Measurements from ENCODE around the gene PRKCB. TPM values are rescaled to one million over a fixed set of nuclear protein-coding genes. Genes with fewer than 3 reads are reported as not detected.

The PRKCB gene
- total RNA-seq, 6 experiments from 2014 or later, result not detected

DNA sequence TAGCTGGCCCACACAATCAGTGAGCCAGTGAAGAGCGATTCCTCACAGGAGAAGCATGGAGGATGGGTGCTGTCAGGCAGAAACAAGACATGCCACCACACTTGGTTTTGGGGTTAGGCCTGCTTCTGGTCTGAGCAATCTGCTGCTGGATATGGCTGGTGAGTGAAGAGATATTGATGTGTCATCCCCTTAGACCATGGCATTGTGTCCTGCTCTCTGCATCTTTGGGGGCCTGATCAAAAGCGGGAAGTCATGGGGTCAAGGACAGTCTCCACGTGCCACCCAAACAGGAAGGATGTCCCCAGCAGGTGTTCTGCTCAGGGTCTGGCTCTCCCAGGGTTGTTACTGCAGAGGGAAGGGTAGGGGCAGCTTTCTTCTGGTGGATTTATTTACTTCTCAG, 140.7 kb downstream of the PRKCB start:
- Mint-ChIP-seq H3K4me1 (ENCODE audit: low read depth) (no peaks in the 10 kb centered on the region), H3K27ac (no peak overlapping the region), H3K36me3 (ENCODE audit: low read depth) (peaks cover 6% of the 10 kb centered on the region), H3K9me3 (peaks cover 32% of the 10 kb centered on the region), H3K4me3 (no peak overlapping the region), H3K27me3 (ENCODE audit: insufficient read depth) (peaks cover 1% of the 10 kb centered on the region)
- DNase-seq, result no peak
- TF ChIP-seq, protein P1, sequence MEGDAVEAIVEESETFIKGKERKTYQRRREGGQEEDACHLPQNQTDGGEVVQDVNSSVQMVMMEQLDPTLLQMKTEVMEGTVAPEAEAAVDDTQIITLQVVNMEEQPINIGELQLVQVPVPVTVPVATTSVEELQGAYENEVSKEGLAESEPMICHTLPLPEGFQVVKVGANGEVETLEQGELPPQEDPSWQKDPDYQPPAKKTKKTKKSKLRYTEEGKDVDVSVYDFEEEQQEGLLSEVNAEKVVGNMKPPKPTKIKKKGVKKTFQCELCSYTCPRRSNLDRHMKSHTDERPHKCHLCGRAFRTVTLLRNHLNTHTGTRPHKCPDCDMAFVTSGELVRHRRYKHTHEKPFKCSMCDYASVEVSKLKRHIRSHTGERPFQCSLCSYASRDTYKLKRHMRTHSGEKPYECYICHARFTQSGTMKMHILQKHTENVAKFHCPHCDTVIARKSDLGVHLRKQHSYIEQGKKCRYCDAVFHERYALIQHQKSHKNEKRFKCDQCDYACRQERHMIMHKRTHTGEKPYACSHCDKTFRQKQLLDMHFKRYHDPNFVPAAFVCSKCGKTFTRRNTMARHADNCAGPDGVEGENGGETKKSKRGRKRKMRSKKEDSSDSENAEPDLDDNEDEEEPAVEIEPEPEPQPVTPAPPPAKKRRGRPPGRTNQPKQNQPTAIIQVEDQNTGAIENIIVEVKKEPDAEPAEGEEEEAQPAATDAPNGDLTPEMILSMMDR (IDR thresholded peaks at IDR 0.05), result no peak

DNA sequence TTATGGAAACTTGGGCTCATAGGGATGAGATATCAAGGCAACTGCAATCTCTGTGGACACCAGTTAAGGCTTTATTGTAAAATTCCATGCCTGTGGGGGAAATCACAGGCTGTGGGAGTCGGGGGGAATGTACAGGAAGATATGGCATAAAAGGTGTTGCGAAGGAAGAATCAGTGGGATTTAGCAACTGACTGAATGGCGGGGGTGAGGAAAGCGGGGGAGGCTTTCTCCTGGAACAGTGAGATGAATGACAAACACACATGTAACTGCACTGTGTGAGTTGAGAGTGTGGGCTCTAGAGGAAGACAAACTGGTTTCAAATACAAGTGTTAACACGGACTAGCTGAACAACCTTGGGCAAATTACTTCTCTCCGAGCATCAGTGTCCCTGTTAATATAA, 143.7 kb downstream of the PRKCB start:
- H3K4me3 Mint-ChIP-seq, result no peak overlapping the region
- no peak overlapping the region for H3K27ac Mint-ChIP-seq
- no peaks in the 10 kb centered on the region; the same call in 1 of the 2 replicates for H3K27me3 Mint-ChIP-seq (ENCODE audit: insufficient read depth)
- TF ChIP-seq, protein P1 (IDR thresholded peaks at IDR 0.05), result no peak
- peaks cover 35% of the 10 kb centered on the region for H3K9me3 Mint-ChIP-seq
- H3K4me1 Mint-ChIP-seq (ENCODE audit: low read depth), result no peaks in the 10 kb centered on the region
- no peak for DNase-seq
- no peaks in the 10 kb centered on the region for H3K36me3 Mint-ChIP-seq (ENCODE audit: low read depth)

DNA sequence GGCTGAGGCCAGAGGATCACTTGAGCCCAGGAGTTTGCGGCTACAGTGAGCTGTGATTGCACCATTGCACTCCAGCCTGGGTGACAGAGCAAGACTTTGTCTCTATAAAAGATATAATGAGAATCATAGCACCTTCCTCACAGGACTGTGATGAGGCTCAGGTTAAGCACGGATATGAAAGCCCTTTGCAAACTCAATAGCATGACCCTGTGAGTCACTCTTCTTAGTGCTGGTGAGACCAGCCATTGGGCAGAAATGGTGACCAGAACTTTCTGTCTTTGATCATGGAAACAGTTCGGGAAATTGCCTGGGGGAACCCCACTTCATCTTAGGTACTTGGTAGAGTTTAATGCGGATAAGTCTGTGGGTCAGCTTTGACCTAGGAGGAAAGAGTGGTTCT, 144.2 kb downstream of the PRKCB start:
- TF ChIP-seq, protein P1 (IDR thresholded peaks at IDR 0.05), result no peak
- Mint-ChIP-seq H3K4me3 (no peak overlapping the region), H3K9me3 (peaks cover 35% of the 10 kb centered on the region), H3K27ac (no peak overlapping the region), H3K36me3 (ENCODE audit: low read depth) (no peaks in the 10 kb centered on the region), H3K4me1 (ENCODE audit: low read depth) (no peaks in the 10 kb centered on the region), H3K27me3 (ENCODE audit: insufficient read depth) (no peaks in the 10 kb centered on the region; the same call in 1 of the 2 replicates)
- no peak for DNase-seq

DNA sequence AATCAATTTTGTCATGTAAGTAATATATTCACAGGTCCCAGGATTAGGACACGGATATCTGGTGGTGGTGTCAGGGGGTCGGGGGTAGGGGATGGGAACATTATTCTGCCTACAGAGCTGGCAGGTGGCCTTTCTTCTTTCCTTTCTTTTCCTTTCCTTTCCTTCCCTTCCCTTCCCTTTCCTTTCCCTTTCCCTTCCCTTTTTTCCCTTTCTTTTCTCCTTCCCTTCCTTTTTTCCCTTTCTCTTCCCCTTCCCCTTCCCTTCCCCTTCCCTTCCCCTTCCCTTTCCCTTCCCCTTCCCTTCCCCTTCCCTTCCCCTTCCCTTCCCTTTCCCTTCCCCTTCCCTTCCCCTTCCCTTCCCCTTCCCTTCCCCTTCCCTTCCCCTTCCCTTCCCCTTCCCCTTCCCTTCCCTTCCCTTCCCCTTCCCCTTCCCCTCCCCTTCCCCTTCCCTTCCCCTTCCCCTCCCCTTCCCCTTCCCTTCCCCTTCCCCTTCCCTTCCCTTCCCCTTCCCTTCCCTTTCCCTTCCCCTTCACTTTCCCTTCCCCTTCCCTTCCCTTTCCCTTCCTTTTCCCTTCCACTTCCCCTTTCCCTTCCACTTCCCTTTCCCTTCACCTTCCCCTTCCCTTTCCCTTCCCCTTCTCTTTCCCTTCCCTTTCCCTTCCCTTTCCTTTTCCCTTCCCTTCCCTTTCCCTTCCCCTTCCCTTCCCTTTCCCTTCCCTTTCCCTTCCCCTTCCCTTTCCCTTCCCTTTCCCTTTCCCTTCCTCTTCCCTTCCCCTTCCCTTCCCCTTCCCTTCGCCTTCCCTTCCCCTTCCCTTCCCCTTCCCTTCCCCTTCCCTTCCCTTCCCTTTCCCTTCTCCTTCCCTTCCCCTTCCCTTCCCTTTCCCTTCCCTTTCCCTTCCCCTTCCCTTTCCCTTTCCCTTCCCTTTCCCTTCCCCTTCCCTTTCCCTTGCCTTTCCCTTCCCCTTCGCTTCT, 145.9 kb downstream of the PRKCB start:
- TF ChIP-seq, protein P1 (IDR thresholded peaks at IDR 0.05), result no peak
- Mint-ChIP-seq H3K27ac (no peak overlapping the region), H3K4me3 (no peak overlapping the region), H3K9me3 (peaks cover 34% of the 10 kb centered on the region), H3K36me3 (ENCODE audit: low read depth) (no peaks in the 10 kb centered on the region), H3K27me3 (ENCODE audit: insufficient read depth) (no peaks in the 10 kb centered on the region; the same call in 1 of the 2 replicates), H3K4me1 (ENCODE audit: low read depth) (no peaks in the 10 kb centered on the region)
- no peak for DNase-seq

DNA sequence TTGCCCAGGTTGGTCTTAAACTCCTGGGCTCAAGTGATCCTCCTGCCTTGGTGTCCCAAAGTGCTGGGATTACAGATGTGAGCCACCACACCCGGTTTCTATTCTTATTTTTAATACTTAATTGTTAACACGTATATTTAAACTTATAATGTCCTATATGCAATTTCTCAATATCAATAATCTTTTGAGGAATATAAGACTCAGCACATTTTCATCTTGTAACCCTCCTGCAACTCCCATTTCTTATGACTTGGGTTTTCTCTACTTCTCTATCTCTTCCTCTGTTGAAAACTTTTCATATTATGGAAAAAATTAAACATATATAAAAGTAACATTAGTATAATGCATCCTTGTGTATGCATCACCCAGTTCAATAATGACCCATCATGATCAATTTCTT, 150.7 kb downstream of the PRKCB start:
- Mint-ChIP-seq H3K4me1 (ENCODE audit: low read depth) (no peaks in the 10 kb centered on the region), H3K4me3 (no peak overlapping the region), H3K27ac (no peak overlapping the region), H3K27me3 (ENCODE audit: insufficient read depth) (no peaks in the 10 kb centered on the region; the same call in 1 of the 2 replicates), H3K36me3 (ENCODE audit: low read depth) (no peaks in the 10 kb centered on the region), H3K9me3 (peaks cover 39% of the 10 kb centered on the region)
- DNase-seq, result no peak
- TF ChIP-seq, protein P1 (IDR thresholded peaks at IDR 0.05), result no peak
